Measurements from ENCODE around the gene SAMD4A. TPM values are rescaled to one million over a fixed set of nuclear protein-coding genes. Genes with fewer than 3 reads are reported as not detected.

The SAMD4A gene
- total RNA-seq, 1 donor from 2014 or later, result 26.4 TPM

DNA sequence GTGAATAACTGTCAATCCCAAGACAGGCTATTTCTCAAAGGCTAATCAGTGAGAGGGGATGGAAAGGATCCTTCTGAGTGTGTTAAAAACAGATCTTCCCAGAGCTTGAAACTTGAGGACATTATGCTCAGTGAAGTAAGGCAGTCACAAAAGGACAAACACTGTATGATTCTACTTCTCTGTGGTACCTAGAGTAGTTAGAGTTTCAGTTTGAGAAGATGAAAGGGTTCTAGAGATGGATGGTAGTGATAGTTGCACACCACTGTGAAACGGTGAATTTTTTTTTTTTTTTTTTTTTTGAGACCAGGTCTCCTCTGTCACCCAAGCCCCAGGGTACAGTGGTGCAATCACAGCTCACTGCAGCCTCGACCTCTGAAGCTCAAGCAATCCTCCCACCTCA lies 133.8 kb downstream of the SAMD4A start:
- no peak for DNase-seq (ENCODE audit: low read depth, low spot score)

DNA sequence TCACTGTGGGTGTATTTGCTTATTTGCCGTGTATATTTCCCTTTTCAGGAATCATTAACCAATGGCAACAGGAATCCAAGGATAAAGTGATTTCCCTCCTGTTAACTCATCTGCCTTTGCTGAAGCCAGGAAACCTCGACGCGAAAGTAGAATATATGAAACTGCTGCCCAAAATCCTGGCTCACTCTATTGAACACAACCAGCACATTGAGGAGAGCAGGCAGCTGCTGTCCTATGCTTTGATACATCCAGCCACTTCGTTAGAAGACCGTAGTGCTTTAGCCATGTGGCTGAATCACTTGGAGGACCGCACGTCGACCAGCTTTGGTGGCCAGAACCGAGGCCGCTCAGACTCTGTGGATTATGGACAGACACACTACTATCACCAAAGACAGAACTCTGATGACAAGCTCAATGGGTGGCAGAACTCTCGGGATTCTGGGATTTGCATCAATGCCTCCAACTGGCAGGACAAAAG lies 135.1 kb downstream of the SAMD4A start:
- no peak for DNase-seq (ENCODE audit: low read depth, low spot score)

DNA sequence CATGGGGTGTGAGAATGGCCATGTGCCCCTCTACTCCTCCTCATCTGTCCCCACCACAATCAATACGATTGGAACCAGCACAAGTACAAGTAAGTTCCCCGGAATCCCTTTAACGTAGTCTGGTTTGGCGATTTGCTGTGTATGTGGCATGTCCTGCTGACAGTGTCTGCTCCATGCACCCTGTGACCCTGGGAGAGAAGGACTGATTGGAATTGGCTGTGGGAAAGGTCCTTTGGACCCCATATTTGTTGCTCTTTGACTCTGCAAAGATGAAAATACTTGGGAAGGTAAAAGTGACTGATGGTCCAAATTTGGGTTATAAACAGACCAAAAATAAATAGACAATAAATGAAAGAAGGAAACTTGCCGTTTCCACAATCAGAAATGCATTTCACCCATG lies 135.6 kb downstream of the SAMD4A start:
- DNase-seq (ENCODE audit: low read depth, low spot score), result no peak

DNA sequence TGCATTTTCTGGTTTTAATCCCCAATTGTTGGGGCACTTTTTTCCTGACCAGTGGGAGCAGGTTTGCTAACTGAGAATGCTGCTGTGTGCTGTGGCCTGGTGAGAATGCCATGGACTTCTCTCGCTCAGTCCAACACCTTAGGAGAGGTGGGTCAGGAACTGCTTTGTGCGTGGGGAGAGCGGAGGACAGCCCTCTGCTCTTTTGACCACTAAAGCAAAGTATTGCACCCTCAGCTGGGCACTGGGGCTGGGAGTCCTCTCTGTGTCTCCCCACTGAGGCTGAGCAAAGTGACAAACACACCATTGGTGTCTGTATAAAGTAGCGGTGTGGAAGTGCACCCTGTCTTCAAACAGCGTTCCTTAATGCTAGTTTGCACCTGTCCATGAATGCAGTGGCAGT lies 136.2 kb downstream of the SAMD4A start:
- no peak for DNase-seq (ENCODE audit: low read depth, low spot score)

DNA sequence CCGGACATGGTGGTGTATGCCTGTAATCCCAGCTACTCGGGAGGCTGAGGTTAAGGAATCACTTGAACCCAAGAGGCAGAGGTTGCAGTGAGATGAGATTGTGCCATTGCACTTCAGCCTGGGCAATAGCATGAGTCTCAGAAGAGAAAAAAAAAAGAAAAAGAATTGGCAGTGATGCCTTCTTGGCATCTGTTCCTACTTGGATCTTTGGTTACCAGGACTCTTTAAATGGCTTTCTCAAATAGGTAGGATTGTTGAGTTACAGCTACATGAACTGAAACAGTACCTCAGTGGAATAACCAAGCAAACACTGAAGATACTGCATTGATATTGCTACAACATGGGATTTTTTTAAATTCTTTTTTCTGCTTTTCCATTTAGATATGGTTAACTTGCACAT lies 136.8 kb downstream of the SAMD4A start:
- DNase-seq (ENCODE audit: low read depth, low spot score), result no peak

DNA sequence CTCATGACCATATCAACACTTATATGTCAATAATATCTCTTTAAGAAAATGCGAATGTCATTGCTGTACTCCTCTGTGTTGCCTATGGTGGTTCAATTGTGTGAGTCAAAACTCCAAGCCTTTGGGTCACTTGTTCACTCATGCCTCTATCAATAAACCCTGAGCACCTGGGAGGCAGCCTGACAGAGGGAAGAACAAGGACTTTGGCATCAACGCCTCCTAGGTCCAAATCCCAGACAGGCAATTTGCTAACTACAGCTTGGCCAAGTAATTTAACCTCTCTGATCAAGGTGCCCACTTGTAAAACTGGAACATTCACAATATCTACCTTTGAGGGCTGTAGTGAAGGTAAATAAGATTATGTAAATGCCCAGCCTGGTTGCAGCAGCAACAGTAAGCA lies 137.8 kb downstream of the SAMD4A start:
- DNase-seq (ENCODE audit: low read depth, low spot score), result no peak

DNA sequence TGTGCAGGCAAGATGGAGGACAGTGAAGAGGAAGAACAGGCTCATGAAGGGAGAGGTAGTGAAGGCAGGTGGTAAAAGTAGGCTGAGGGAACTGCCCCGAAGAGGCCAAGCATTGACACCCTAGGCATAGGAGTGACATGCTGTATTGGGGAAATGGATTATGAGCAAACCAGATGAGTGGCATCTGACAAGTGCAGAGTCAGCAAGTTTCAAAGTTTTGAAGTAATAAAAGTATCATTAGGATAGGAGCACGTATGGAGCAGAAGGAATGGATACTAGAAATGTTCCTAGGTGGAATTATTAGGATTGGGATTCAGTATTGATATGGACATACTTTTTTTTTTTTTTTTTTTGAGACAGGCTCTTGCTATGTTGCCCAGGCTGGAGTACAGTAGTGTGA lies 139.8 kb downstream of the SAMD4A start:
- DNase-seq (ENCODE audit: low read depth, low spot score), result no peak

DNA sequence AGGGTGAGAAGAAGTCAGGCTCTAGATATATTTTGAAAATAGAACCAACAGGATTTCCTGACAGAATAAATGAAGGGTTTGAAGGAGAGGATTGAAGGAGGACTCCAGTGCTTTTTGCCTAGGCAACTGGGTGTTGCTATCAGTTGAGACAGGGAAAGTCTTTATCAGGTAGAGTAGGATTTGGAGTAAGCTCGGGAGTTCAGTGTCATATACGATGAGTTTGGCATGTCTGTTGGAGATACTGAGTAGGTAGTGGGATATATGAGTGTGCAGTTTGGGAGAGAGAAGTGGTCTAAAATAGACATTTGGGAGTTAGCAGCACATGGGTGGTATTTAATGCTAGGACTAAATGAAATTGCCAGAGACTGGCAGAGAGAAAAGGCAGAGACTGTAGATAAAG lies 141.2 kb downstream of the SAMD4A start:
- no peak for DNase-seq (ENCODE audit: low read depth, low spot score)

DNA sequence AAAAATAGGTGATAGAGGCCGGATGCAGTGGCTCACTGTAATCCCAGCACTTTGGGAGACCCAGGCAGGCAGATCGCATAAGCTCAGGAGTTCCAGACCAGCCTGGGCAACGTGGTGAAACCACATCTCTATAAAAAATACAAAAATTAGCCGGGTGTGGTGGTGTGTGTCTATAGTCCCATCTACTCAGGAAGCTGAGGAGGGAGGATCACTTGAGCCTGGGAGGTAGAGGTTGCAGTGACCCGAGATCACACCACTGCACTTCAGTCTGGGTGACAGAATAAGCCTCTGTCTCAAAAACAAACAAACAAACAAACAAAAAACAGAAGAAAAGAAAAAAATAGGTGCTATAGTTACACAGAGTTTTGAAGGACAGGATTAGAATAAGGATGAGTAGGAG lies 142.1 kb downstream of the SAMD4A start:
- no peak for DNase-seq (ENCODE audit: low read depth, low spot score)

DNA sequence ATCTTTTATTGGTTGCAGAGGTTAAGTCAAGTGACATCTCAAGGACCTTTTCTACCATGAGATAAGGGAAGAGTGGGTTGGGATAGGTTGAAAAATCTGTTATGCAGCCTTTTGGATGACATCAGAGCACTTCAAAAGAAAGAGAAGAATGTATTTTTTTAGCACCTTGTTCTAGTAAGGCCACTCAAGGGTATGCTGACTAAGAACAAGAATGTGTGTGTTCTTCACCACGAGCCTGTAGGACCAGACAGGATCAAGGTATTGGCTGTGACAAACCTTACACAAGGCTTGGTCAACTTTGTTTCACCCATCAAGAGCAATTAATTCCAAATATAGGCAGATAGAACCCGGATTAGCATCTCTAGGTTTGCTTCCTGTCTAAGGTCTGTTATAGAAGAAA lies 142.5 kb downstream of the SAMD4A start:
- DNase-seq (ENCODE audit: low read depth, low spot score), result no peak

DNA sequence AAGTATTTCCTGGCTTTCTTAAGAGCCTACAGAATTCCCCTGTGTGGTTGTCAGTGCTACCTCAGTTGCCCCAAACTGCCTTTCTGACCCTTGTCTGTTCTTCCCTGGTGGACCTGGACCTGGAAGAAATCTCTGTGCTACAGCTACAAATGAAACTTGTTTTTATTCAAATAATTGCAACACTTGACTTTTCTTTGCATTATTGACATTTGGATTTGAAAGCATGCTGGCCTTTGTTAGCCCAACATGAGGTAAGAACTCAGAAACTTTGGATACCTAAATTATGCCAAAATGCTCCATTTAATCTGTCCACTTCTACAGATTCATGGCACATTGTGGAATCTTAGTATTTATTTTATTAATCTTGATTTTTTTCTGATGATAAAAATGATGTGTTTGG lies 142.9 kb downstream of the SAMD4A start:
- no peak for DNase-seq (ENCODE audit: low read depth, low spot score)

DNA sequence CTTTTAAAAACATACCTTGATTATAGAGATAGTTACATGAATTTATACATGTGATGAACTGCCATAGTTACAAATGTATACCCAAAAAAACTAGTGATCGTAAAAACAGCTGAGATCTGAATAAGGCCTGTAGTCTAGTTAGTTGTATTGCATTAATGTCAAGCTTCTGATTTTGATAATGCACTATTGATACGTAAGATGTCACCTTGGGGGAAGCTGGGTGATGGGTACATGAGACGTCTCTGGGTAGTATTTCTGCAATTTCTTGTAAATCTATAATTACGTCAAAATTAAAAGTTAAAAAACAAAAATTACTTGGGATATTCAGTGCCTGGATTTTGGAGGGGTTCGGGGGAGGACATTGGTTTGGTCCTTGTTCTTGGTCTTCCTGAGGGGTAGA lies 144.4 kb downstream of the SAMD4A start:
- no peak for DNase-seq (ENCODE audit: low read depth, low spot score)

DNA sequence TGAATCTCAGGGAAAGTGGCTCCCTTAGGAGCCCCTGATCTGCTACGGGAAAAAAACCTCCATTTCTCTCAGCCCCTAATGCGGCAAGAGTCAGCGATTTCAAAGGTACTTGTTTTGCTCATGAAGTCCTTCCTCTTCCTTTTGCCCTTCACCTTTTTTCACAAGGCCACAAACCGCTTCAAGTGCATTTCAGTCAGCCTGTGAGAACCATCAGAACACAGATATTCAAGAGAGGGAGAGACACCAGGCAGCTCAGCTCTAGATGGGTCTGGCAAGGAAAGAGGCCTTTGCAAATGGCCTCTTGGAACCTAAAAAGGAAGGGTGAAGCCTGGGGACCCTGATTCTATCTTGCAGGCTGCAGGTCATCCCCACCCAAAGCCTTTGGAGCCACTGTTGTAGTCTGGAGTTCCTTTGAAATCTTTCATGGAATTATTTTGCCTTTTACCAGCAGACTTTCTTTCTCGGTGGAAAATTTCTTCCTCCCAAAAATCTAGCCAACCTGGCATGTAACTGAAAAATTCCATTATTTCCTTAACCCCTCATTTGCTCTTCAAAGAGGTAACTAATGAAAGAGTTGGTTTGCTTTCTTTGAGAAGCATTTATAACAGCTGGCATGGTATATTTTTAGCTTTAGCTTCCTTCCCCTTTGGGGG lies 145.0 kb downstream of the SAMD4A start:
- no peak for DNase-seq (ENCODE audit: low read depth, low spot score)

DNA sequence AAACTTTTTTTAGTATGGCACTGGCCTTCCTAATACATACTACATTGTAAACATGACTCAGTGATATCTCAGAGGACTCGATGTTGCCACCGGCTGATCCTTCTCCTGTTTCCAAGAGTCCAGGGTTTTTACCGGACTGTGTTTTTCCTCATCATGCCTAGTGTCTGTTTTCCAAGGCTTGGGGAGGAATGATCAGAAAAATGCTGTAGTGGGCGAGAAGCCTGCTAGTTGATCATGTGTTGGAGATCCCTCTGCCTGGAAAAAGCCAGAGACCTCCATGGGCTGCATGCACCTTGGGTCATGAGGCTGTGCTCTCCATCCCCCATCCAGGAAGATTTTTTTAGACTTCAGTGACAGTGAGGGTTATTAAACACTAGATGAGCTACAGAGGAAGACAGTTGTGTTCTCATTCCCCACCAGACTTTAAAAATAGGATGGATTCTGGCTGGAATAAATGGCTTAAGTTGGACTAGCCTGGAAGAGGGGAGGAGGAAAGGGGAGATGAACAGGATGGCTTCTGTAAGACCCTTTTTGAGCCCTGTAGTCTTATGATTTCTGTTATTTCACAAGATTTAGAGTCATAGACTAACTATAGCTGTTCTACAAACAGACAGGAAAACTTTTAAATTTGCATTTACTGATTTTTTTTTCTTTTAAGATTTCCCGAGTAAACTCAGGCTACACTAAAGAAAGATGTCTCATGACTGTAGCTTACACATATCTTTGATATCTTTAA lies 145.7 kb downstream of the SAMD4A start:
- DNase-seq (ENCODE audit: low read depth, low spot score), result no peak

DNA sequence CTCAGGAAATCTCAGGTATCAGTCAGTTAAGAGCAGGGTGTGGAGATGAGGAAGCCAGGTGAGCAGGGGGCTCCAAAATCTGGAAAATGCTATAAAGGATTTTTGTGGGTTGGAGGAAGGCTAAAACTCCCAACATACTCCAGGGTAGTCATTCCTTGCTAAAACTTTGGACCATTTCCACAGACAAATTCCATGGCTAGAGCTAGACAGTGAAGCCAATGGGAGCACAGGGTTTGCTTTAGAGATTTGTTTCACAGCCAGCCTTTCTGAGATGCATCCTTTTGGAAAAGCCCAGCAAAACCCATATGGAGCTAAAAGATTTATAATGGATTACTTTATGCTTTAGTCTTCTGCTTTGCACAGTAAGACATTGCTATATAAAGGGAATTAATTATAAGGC lies 146.5 kb downstream of the SAMD4A start:
- DNase-seq (ENCODE audit: low read depth, low spot score), result no peak

DNA sequence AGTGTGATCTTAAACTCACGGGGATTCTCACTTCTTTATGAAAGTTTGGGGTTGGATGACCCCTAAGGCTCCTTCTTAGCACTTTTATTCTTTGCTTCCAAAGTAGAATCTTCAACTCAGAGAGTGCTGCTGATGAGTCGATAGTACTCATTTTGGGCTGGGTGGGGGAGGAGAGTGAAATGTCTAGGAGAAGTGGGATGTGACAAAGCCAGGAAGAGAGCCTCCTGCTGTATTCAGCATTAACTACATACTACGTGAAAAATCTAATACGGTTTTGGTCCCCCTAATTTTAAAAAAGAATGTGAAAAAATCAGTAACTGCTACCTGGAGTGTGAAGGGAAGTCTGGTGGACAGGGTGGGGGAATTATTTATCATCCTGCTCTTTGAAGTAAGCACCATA lies 148.3 kb downstream of the SAMD4A start:
- no peak for DNase-seq (ENCODE audit: low read depth, low spot score)

DNA sequence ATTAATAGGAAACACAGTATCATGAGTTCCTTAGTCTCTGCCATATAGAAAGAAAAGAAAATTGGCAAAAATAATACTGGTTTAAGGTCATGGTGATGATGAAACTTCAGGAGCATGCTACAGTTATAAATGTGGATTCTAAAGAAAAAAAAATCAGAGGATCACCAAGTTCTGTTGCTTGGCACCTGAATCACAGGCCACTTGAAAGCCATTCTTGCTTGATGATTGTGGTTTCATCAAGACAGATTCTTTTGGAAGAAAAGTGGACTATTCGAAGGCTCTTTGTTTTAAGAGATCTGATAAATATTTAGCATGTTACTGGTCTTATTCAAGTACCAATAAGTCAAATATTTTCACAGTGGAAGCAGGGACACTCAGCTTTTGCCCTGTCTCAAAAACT lies 148.9 kb downstream of the SAMD4A start:
- DNase-seq (ENCODE audit: low read depth, low spot score), result no peak

DNA sequence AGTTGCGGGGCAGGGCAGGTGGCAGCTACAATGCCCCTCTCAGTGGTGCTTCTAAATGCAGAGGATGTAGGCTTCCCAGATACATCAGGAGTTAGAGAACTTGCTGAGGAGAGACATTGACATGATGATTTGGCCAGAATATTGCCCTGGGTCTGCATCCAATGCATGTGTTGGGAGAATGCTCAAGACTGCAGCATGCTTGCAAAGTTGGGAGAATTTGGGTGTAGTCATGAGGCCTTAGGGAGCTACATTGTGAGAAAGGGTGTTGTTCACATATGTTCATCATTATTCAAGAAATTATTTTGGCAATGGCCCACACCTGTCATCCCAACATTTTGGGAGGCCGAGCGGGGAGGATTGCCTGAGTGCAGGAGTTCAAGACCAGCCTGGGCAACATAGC lies 149.9 kb downstream of the SAMD4A start:
- no peak for DNase-seq (ENCODE audit: low read depth, low spot score)

DNA sequence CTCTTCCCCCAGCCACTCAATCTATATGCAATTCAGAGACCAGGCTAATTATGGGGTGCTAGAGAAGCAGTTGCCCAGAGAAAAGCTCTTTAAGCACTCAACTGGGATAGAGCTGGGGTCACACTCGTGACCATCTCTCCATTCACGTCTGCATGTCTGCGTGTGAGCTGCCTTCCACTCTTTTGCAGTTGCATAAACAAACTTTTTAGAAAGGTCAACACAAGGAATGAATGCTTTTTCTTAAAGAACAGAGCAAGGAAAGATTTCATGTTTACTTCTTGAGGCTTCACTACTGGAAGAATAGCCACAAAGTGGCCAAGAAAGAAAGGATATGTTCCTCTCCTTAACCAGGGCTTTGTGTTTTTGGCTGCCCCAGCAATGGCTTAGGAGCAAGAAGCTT lies 151.1 kb downstream of the SAMD4A start:
- DNase-seq (ENCODE audit: low read depth, low spot score), result no peak

DNA sequence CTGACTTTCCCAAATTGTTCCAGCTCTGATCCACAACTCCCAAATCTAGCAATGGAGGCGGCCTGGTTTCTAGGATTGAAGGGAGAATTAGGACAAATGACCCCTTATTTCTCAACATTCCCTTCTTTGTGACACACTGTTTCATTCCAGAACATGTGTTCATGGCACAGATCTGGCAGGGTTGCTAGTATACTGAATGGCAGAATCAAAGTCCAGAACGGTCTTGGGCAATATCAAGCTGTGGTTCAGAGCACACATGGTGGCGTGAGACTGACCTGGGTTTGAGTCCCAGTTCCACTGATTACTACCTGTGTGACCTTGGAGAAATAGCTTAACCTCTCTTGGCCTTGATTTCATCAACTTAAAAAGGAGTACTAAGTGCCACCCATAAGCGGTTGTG lies 152.5 kb downstream of the SAMD4A start:
- no peak for DNase-seq (ENCODE audit: low read depth, low spot score)

DNA sequence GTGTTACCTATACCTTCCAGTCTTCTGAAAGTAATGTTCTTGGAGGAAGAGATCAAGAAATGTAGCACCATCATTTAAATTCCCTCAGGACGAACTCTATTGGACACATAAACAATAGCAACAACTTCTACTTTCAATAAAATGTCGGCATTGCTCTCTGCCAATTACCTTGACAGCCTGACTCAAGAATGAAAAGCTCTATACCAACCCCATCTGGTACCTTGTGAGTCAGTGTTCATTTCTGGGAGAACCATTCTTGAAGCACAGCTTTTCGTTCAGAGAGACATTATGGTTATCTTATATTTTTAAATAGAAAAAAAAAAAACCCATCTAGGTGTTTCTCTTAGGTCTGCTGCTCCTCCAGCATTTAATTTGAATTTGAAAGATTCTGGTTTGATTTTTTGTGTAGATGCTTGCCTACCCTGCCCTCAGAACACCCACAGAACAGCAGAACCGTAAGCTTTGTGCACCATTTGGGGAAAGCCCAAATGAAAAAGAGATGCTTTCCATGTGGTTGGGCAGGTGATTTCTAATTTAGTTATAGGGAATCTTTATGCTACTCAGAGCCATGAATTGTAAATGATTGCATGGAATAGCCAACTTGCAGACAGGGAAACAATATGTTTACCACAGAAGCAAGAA lies 156.0 kb downstream of the SAMD4A start:
- DNase-seq (ENCODE audit: low read depth, low spot score), result peak; percentile 26

DNA sequence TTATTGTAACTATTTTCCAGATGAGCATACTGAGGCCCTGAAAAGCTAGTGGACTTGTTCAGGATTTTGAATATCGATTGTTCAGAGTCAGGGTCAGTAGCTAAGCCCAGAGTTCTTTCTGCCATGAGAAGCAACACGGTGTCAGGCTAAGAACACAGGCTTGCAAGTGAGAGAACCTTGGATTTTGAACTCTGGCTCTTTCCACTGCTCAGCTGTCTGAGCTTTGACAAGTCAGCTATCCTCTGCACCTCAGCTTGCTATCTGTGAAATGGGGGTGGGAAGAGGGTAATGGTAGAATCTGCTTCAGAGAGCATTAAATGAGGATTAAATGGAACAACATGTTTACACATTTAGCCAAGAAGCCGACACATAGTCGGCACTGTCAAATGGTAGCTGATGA lies 157.2 kb downstream of the SAMD4A start:
- no peak for DNase-seq (ENCODE audit: low read depth, low spot score)

Measured in pulmonary artery endothelial cell (primary cell).